Testis (tissue), 3 donors: ENCODE data around the gene AJM1. TPM values are rescaled to one million over a fixed set of nuclear protein-coding genes. Genes with fewer than 3 reads are reported as not detected.
A peak's percentile ranks its signal among the peaks of the same experiment; 100 is the strongest.

Experiments
- DNase-seq: peaks from one replicate; pipeline ENCODE4 v3.0.0-alpha.2; 2019
- H3K27ac ChIP-seq, 2 donors: fragments of 200-600 bp; sonication (generic); one replicate each; pipeline ENCODE4 v1.5.1; 2019
- H3K27me3 ChIP-seq: fragments of 200-600 bp; sonication (generic); one replicate; pipeline ENCODE4 v1.5.1; 2019
- H3K36me3 ChIP-seq: fragments of 200-600 bp; sonication (generic); one replicate; pipeline ENCODE4 v1.5.1; 2017; ENCODE audit warnings: low read depth; ENCODE audit errors: missing control alignments
- H3K4me1 ChIP-seq: fragments of 200-600 bp; sonication (generic); one replicate; pipeline ENCODE4 v1.5.1; 2019
- H3K4me3 ChIP-seq, 2 donors: fragments of 200-600 bp; sonication (generic); one replicate each; pipeline ENCODE4 v1.5.1; 2017 to 2019
- H3K9me3 ChIP-seq: fragments of 200-600 bp; sonication (generic); one replicate; pipeline ENCODE4 v1.5.1; 2017
- CTCF ChIP-seq, 3 experiments: fragments of 450-650 bp in 2 of 3; fragments of 200-600 bp in 1 of 3; sonication (generic) in 1 of 3; IDR thresholded peaks; one replicate each; pipeline ENCODE4 v1.5.1; 2016 to 2019; ENCODE audit warnings: antibody characterized with exemption in 3 of 3, mild to moderate bottlenecking in 2 of 3, moderate library complexity in 1 of 3
- POLR2A ChIP-seq: fragments of 450-650 bp; IDR thresholded peaks from one replicate; pipeline ENCODE4 v1.6.1; 2017; ENCODE audit warnings: antibody characterized with exemption, mild to moderate bottlenecking, moderate library complexity
- WGBS, 2 donors: methylation state at CpG; one replicate each; pipeline ENCODE4 v1.1.5; 2018; 5-methylcytosine and 5-hydroxymethylcytosine counted together
- intact Hi-C: fragments of 100-400 bp; cut with DNase I; formaldehyde crosslinking; loops from one replicate; pipeline ENCODE4 v1.15.1; 2023; ENCODE audit warnings: low total_unique reads
- polyA plus RNA-seq: library from polyadenylated mRNA; stranded (reverse); fragments of 350-450 nt; fragmentation: Illumina TruSeq; extraction: RNeasy Lipid Tissue Mini Kit (QIAGEN cat#74804); gene quantifications from one replicate; pipeline ENCODE4 v1.2.3, GENCODE V29; 2014; ENCODE audit warnings: low read depth, low replicate concordance; ENCODE audit not compliant: insufficient read depth
- total RNA-seq, 2 donors: library from RNA; depleted of rRNA; stranded (reverse); fragments of >200 nt; gene quantifications; one replicate each; pipeline ENCODE4 v1.2.3, GENCODE V29; 2016

AJM1 gene
- total and polyA plus RNA-seq, 3 donors from 2014 or later: 4.0 to 24.6 (median 13.1) TPM

GRCh38 chr9:136849960-136850865 is 7.9 kb downstream of the AJM1 start:
- no peaks in the 10 kb centered on the region for H3K9me3 ChIP-seq

GRCh38 chr9:136850866-136851775 is 8.8 kb downstream of the AJM1 start:
- Histone ChIP-seq H3K27me3 (no peaks in the 10 kb centered on the region), H3K27ac (peak overlapping the region; percentile 50 to 89), H3K36me3 (no peaks in the 10 kb centered on the region), H3K4me1 (peaks cover 33% of the 10 kb centered on the region), H3K4me3 (no peak overlapping the region), H3K9me3 (no peaks in the 10 kb centered on the region)
- WGBS, 2 donors: 80 to 81% methylated on average over 7 to 23 of the region's 23 CpGs
- TF ChIP-seq CTCF (IDR thresholded peaks at IDR 0.05) (no peak), POLR2A (no peak)
- DNase-seq: no peak
- intact Hi-C loops: no loop called here

More at GRCh38 chr9:136849960-136850865, 7.9 kb downstream of the AJM1 start:
- intact Hi-C loops: no loop called here
- peak overlapping the region; percentile 89 to 97 for H3K27ac ChIP-seq
- H3K27me3 ChIP-seq: no peaks in the 10 kb centered on the region
- H3K4me3 ChIP-seq: peak overlapping the region; percentile 65 to 72
- DNase-seq: no peak
- no peak for TF ChIP-seq CTCF (IDR thresholded peaks at IDR 0.05)
- no peak for TF ChIP-seq POLR2A
- peaks cover 33% of the 10 kb centered on the region for H3K4me1 ChIP-seq
- no peaks in the 10 kb centered on the region for H3K36me3 ChIP-seq
- WGBS, 2 donors: 34 to 45% methylated on average over 21 to 43 of the region's 43 CpGs

GRCh38 chr9:136851941-136852663 is 9.8 kb downstream of the AJM1 start, which contains the start of gene MAMDC4:
MAMDC4 (plus strand) TSS chr9:136852346; CDS start chr9:136852417, 71 bp downstream.
- Histone ChIP-seq H3K27me3 (no peaks in the 10 kb centered on the region), H3K36me3 (no peaks in the 10 kb centered on the region), H3K4me3 (no peak within 1 kb of the TSS), H3K27ac (peak within 1 kb of the TSS; percentile 50 to 89), H3K9me3 (no peaks in the 10 kb centered on the region), H3K4me1 (peaks cover 32% of the 10 kb centered on the region)
- DNase-seq: peak; percentile 91
- no peak for TF ChIP-seq POLR2A
- no peak for TF ChIP-seq CTCF (IDR thresholded peaks at IDR 0.05)
- 46% methylated on average over 23 of the region's 23 CpGs; no CpG with 5 or more reads in 1 of the 2 donors for WGBS, 2 donors
- intact Hi-C loops: no loop called here
